Peyer's patch (tissue), 4 donors: ENCODE data around the gene VEGFA. TPM values are rescaled to one million over a fixed set of nuclear protein-coding genes. Genes with fewer than 3 reads are reported as not detected.

Source experiments
- DNase-seq, 3 donors: peaks; one replicate each; pipeline ENCODE4 v3.0.0-alpha.2; 2017 to 2019
- H3K27ac ChIP-seq, 4 donors: fragments of 200-600 bp; sonication (generic); one replicate each; pipeline ENCODE4 v1.5.1; 2016 to 2019
- H3K27me3 ChIP-seq, 2 donors: fragments of 200-600 bp; sonication (generic); one replicate each; pipeline ENCODE4 v1.5.1; 2019
- H3K36me3 ChIP-seq, 3 donors: fragments of 200-600 bp; sonication (generic); one replicate each; pipeline ENCODE4 v1.5.1; 2016 to 2019
- H3K4me1 ChIP-seq, 4 donors: fragments of 200-600 bp; sonication (generic); one replicate each; pipeline ENCODE4 v1.5.1; 2016 to 2019
- H3K4me3 ChIP-seq, 4 donors: fragments of 200-600 bp; sonication (generic); 1 replicate in 3 of 4; 2 replicates in 1 of 4; pipeline ENCODE4 v1.5.1; 2016 to 2019; ENCODE audit warnings: mild to moderate bottlenecking in 1 of 4
- H3K9me3 ChIP-seq, 4 donors: fragments of 200-600 bp; sonication (generic); one replicate each; pipeline ENCODE4 v1.5.1; 2016 to 2019; ENCODE audit warnings: mild to moderate bottlenecking in 1 of 4
- POLR2A ChIP-seq, 2 donors: fragments of 450-650 bp; IDR thresholded peaks; one replicate each; pipeline ENCODE4 v1.5.1; 2017; ENCODE audit warnings: antibody characterized with exemption in 2 of 2, mild to moderate bottlenecking in 2 of 2, moderate library complexity in 2 of 2
- total RNA-seq, 4 donors: library from RNA; depleted of rRNA; stranded (reverse); fragments of >200 nt; gene quantifications; one replicate each; pipeline ENCODE4 v1.1.0, GENCODE V29; 2016
- TF ChIP-seq, protein P1 (sequence below), 6 experiments: fragments of 450-650 bp in 4 of 6; fragments of 200-600 bp in 2 of 6; sonication (generic) in 1 of 6; IDR thresholded peaks; one replicate each; pipeline ENCODE4 v1.5.1; 2017 to 2019; ENCODE audit warnings: antibody characterized with exemption in 6 of 6, mild to moderate bottlenecking in 3 of 6, moderate library complexity in 1 of 6

VEGFA gene
- total RNA-seq, 4 donors from 2014 or later, result 202 to 663 (median 418) TPM

DNA sequence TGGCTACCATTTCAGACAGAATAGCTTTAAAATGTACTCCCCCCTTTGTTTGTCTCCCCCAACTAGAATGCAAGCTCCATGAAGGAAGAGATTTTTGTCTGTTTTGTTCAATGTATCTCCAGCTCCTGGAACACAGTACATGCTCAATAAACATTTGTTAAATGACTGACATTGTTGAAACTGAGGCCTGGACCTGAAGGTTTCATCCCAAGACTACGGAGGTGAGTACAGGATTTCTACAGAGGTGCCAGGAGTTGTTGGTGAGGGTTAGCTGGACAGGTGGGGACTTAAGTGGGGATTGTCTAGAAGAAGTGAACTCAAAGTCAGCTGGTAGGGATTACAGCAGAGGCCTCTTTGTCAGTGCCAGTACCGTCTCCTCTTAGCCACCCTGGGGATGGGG is 19.4 kb downstream of the VEGFA start:
- H3K4me1 ChIP-seq, result no peaks in the 10 kb centered on the region
- TF ChIP-seq, protein P1, sequence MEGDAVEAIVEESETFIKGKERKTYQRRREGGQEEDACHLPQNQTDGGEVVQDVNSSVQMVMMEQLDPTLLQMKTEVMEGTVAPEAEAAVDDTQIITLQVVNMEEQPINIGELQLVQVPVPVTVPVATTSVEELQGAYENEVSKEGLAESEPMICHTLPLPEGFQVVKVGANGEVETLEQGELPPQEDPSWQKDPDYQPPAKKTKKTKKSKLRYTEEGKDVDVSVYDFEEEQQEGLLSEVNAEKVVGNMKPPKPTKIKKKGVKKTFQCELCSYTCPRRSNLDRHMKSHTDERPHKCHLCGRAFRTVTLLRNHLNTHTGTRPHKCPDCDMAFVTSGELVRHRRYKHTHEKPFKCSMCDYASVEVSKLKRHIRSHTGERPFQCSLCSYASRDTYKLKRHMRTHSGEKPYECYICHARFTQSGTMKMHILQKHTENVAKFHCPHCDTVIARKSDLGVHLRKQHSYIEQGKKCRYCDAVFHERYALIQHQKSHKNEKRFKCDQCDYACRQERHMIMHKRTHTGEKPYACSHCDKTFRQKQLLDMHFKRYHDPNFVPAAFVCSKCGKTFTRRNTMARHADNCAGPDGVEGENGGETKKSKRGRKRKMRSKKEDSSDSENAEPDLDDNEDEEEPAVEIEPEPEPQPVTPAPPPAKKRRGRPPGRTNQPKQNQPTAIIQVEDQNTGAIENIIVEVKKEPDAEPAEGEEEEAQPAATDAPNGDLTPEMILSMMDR (IDR thresholded peaks at IDR 0.05), result no peak
- no peak for TF ChIP-seq POLR2A (IDR thresholded peaks at IDR 0.05)
- no peak overlapping the region for H3K4me3 ChIP-seq
- no peaks in the 10 kb centered on the region for H3K27me3 ChIP-seq
- no peaks in the 10 kb centered on the region for H3K9me3 ChIP-seq
- DNase-seq, result no peak
- H3K27ac ChIP-seq, result peak overlapping the region in 1 of 4 donors; percentile 65
- peaks cover 0 to 12% (median 0%) of the 10 kb centered on the region in 3 donors for H3K36me3 ChIP-seq

GRCh38 chr6:43790031-43790430 is 20.0 kb downstream of the VEGFA start:
- Histone ChIP-seq H3K36me3 (peaks cover 0 to 6% (median 0%) of the 10 kb centered on the region in 3 donors), H3K4me3 (no peak overlapping the region), H3K4me1 (no peaks in the 10 kb centered on the region), H3K27me3 (no peaks in the 10 kb centered on the region), H3K9me3 (no peaks in the 10 kb centered on the region), H3K27ac (peak overlapping the region in 3 of 4 donors; percentile 39 to 65 (median 43))
- no peak for DNase-seq
- no peak for TF ChIP-seq POLR2A (IDR thresholded peaks at IDR 0.05)
- TF ChIP-seq, protein P1 (IDR thresholded peaks at IDR 0.05), result no peak

GRCh38 chr6:43791745-43792422 is 21.9 kb downstream of the VEGFA start:
- H3K4me3 ChIP-seq, result no peak overlapping the region
- no peaks in the 10 kb centered on the region for H3K36me3 ChIP-seq
- H3K27me3 ChIP-seq, result no peaks in the 10 kb centered on the region
- TF ChIP-seq, protein P1 (IDR thresholded peaks at IDR 0.05), result no peak
- no peak for TF ChIP-seq POLR2A (IDR thresholded peaks at IDR 0.05)
- H3K4me1 ChIP-seq, result no peaks in the 10 kb centered on the region
- H3K27ac ChIP-seq, result peak overlapping the region in 1 of 4 donors; percentile 23
- no peak for DNase-seq
- H3K9me3 ChIP-seq, result no peaks in the 10 kb centered on the region

DNA sequence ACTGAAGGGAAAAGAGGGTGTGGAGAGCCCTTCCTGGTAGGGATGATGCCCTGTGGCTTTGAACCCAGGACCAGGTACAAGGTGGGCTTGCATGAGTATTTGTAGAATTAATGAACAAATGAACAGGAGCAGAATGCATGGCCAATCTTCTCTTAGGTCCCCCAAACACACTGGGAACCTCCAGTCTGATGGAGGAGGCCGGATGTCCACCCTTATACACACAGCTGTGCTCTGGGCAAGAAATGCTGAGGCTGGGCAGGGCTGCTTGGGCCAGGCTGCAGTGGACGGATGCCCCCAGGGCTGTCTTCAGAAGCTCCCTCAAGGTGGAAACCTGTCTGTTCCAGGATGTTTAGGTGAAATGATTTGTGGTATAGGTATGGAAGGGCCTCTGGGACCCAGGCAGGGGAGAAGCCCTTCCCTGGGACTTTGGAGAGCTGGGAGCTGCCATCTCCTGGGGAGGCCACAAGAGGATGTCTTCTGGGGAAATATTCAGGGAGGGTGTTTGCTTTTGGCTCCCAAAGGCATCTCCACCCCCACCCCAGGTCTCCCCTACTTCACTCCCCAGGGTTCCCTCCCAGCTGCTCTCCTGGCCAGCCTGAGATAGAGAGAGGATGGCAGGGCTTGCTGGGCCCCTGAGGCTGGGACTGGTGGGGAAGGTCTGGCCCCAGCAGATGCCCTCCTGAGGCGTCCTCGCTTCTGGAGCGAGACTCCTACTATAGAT is 23.3 kb downstream of the VEGFA start:
- H3K27me3 ChIP-seq, result no peaks in the 10 kb centered on the region
- DNase-seq, result no peak
- H3K4me3 ChIP-seq, result no peak overlapping the region
- H3K9me3 ChIP-seq, result no peaks in the 10 kb centered on the region
- no peak for TF ChIP-seq POLR2A (IDR thresholded peaks at IDR 0.05)
- TF ChIP-seq, protein P1 (IDR thresholded peaks at IDR 0.05), result no peak
- H3K27ac ChIP-seq, result no peak overlapping the region
- H3K36me3 ChIP-seq, result no peaks in the 10 kb centered on the region
- H3K4me1 ChIP-seq, result peaks cover 0 to 6% (median under 1%) of the 10 kb centered on the region in 4 donors

DNA sequence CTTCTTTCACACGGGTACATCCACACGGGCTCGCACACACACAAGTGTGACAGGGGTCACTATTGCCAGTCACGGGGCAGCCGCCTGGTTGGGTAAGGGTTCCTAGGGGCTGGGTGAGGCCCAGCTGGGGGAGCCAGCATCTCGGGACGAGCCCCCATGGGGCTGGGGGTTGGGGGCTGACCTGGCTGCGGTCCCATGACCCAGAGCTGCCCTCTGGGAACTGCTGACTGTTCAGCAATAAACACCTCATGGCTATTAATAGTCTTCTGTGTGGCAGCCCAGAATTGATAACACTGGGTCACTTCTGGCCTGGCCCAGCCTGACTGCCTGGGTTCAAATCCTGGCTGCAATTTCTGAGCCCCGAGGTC is 23.8 kb downstream of the VEGFA start:
- Histone ChIP-seq H3K27ac (no peak overlapping the region), H3K4me1 (peaks cover 0 to 9% (median 2%) of the 10 kb centered on the region in 4 donors), H3K36me3 (no peaks in the 10 kb centered on the region), H3K4me3 (no peak overlapping the region), H3K9me3 (no peaks in the 10 kb centered on the region), H3K27me3 (no peaks in the 10 kb centered on the region)
- TF ChIP-seq, protein P1 (IDR thresholded peaks at IDR 0.05), result no peak
- no peak for TF ChIP-seq POLR2A (IDR thresholded peaks at IDR 0.05)
- DNase-seq, result no peak
